K562 (cell line): ENCODE results near the gene GATAD1. TPM values are rescaled to one million over a fixed set of nuclear protein-coding genes. Genes with fewer than 3 reads are reported as not detected.

Source experiments
- C11orf30 ChIP-seq: fragments of 450-650 bp; IDR thresholded peaks from 2 replicates; pipeline ENCODE4 v1.6.1; 2016; ENCODE audit warnings: low read depth, mild to moderate bottlenecking
- CBX2 ChIP-seq: fragments of 200-600 bp; sonication (generic); IDR thresholded peaks from one replicate; pipeline ENCODE4 v1.6.1; 2012; ENCODE audit warnings: mild to moderate bottlenecking, low read length, inconsistent platforms; ENCODE audit not compliant: insufficient read depth, poor library complexity, severe bottlenecking
- FOXJ2 ChIP-seq: fragments of 200-800 bp; sonication (Bioruptor generic); IDR thresholded peaks from 2 replicates; pipeline ENCODE4 v1.6.1; 2016; ENCODE audit warnings: missing genetic modification characterization, missing compliant biosample characterization
- FOXK1 ChIP-seq: sonication (generic); formaldehyde crosslinking; IDR thresholded peaks from 2 replicates; pipeline ENCODE4 v1.8.0; 2022; ENCODE audit warnings: missing genetic modification reagents, mild to moderate bottlenecking, borderline replicate concordance
- GABPA ChIP-seq: fragments of 200-800 bp; sonication (Bioruptor generic); conservative IDR thresholded peaks from 2 replicates; pipeline ENCODE4 v1.6.1; 2016; ENCODE audit warnings: low read depth, missing genetic modification characterization, missing compliant biosample characterization
- HMGN3 ChIP-seq: IDR thresholded peaks from 2 replicates; pipeline ENCODE4 v1.6.1; 2011; ENCODE audit warnings: borderline replicate concordance, low read depth, mild to moderate bottlenecking, mixed read lengths, low read length; ENCODE audit not compliant: insufficient read length; ENCODE audit errors: extremely low read depth
- HNRNPLL ChIP-seq: fragments of 200-400 bp; formaldehyde crosslinking; IDR thresholded peaks from 2 replicates; pipeline ENCODE4 v1.6.1; 2017; ENCODE audit warnings: low read length, low read depth, mild to moderate bottlenecking; ENCODE audit not compliant: poor library complexity, severe bottlenecking
- KAT8 ChIP-seq: fragments of 450-650 bp; IDR thresholded peaks from 2 replicates; pipeline ENCODE4 v1.6.1; 2016; ENCODE audit warnings: low read depth, mild to moderate bottlenecking
- MBD2 ChIP-seq: sonication (generic); IDR thresholded peaks from 2 replicates; pipeline ENCODE4 v1.6.1; 2016; ENCODE audit warnings: low read depth, borderline replicate concordance
- NCOA6 ChIP-seq: fragments of 450-650 bp; IDR thresholded peaks from 2 replicates; pipeline ENCODE4 v1.6.1; 2017; ENCODE audit warnings: mild to moderate bottlenecking
- NFIC ChIP-seq: fragments of 450-650 bp; IDR thresholded peaks from 2 replicates; pipeline ENCODE4 v1.6.1; 2017; ENCODE audit warnings: mild to moderate bottlenecking, inconsistent platforms
- NUFIP1 ChIP-seq: fragments of 450-650 bp; IDR thresholded peaks from 2 replicates; pipeline ENCODE4 v1.6.1; 2018; ENCODE audit not compliant: partially characterized antibody
- POU5F1 ChIP-seq: fragments of 150-350 bp; IDR thresholded peaks from 2 replicates; pipeline ENCODE4 v1.6.1; 2014; ENCODE audit warnings: borderline replicate concordance, low read length, low read depth, mild to moderate bottlenecking; ENCODE audit not compliant: partially characterized antibody
- RFX1 ChIP-seq: fragments of 450-650 bp; IDR thresholded peaks from 2 replicates; pipeline ENCODE4 v1.6.1; 2016; ENCODE audit warnings: mild to moderate bottlenecking, moderate library complexity
- ZEB2 ChIP-seq: fragments of 450-650 bp; IDR thresholded peaks from 2 replicates; pipeline ENCODE4 v1.6.1; 2016
- ZNF232 ChIP-seq: sonication (generic); formaldehyde crosslinking; IDR thresholded peaks from 2 replicates; pipeline ENCODE4 v1.8.0; 2022; ENCODE audit warnings: mild to moderate bottlenecking, missing genetic modification reagents
- ZNF431 ChIP-seq: sonication (generic); formaldehyde crosslinking; IDR thresholded peaks from 2 replicates; pipeline ENCODE4 v1.8.0; 2022; ENCODE audit warnings: mild to moderate bottlenecking, missing genetic modification reagents
- ZNF584 ChIP-seq: fragments of 200-800 bp; sonication (Bioruptor generic); IDR thresholded peaks from 2 replicates; pipeline ENCODE4 v1.6.1; 2016; ENCODE audit warnings: low read depth, mild to moderate bottlenecking, missing genetic modification characterization, missing compliant biosample characterization
- polyA plus RNA-seq, 8 experiments: library from polyadenylated mRNA; depleted of rRNA in 4 of 8; stranded (reverse) in 5 of 8; unstranded in 3 of 8; fragments of >200 nt; fragmentation: Nextera tagmentation in 2 of 8; fragmentation: Illumina TruSeq in 1 of 8; extraction: Ambion mirVana in 2 of 8; extraction: Trizol in 1 of 8; gene quantifications; 2 replicates each; pipeline versions ENCODE4 v1.2.1 to v1.2.3, GENCODE V29; 2011 to 2014; ENCODE audit warnings: inconsistent platforms in 1 of 8, missing spikeins in 1 of 8
- total RNA-seq, 7 experiments: library from RNA; depleted of rRNA in 6 of 7; stranded (reverse); fragments of >200 nt in 6 of 7; fragmentation: Illumina TruSeq in 2 of 7; extraction: Trizol in 2 of 7; gene quantifications; 2 replicates each; pipeline versions ENCODE4 v1.2.1 to v1.2.3, GENCODE V29; 2011 to 2021; ENCODE audit warnings: low replicate concordance in 1 of 7
- TF ChIP-seq, protein P1 (sequence below): fragments of 450-650 bp; formaldehyde crosslinking; IDR thresholded peaks from 2 replicates; pipeline ENCODE4 v1.4.0; 2020; ENCODE audit warnings: mild to moderate bottlenecking, mixed read lengths
- TF ChIP-seq, protein P2 (sequence below): sonication (generic); formaldehyde crosslinking; IDR thresholded peaks from 2 replicates; pipeline ENCODE4 v1.8.0; 2022; ENCODE audit warnings: missing genetic modification reagents, mild to moderate bottlenecking, moderate library complexity, borderline replicate concordance
- TF ChIP-seq, protein P3 (sequence below): fragments of 200-800 bp; sonication (Bioruptor generic); IDR thresholded peaks from 2 replicates; pipeline ENCODE4 v1.6.1; 2017; ENCODE audit warnings: missing genetic modification characterization, missing compliant biosample characterization
- TF ChIP-seq, protein P4 (sequence below): fragments of 450-650 bp; IDR thresholded peaks from 2 replicates; pipeline ENCODE4 v1.6.1; 2016; ENCODE audit warnings: borderline replicate concordance

Gene GATAD1
- total and polyA plus RNA-seq, 9 of the 15 experiments (the other 6 are each of a cell fraction or from before 2014, with no cell fraction given): 9.3 to 67.7 (median 34.3) TPM

DNA sequence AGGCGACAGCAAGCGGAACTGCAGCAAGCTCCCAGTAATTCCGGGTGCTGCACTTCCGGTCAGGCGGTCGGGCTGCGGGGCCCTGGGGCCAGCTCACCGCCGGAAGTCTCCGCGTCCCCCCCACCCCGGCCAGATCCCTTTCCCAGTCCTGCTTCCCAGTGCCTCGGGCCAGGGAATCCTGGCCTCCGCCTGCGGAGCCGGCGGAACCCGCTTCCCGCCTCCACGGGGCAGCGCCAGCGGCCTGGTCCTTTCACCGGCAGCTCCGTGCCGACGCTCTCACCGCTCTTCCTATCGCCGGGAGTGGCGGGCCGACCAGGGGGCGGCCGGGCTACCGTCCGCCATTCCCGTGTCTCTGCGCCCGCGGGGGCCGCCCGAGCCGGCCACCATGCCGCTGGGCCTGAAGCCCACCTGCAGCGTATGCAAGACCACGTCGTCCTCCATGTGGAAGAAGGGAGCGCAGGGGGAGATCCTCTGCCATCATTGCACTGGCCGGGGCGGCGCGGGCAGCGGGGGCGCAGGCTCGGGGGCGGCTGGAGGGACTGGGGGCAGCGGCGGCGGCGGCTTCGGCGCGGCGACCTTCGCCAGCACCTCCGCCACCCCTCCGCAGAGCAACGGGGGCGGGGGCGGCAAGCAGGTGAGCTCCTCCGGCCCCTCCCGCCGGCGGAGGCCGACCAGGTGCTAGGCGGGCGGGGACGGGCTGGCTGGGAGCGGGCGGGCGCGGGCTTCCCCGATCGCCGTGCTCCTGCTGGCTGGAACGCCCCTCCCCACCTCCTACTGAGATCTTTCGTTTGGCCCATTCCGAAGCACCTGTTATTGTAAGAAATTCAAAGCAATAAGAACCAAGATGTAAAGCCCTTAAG is at the start of gene GATAD1 (continued):
- TF ChIP-seq KAT8 (no peak), ZNF431 (CRISPR knock-in tag) (peak; percentile 75; the same call in 1 of the 2 replicates), ZNF584 (CRISPR knock-in tag) (no peak), MBD2 (peak; percentile 61; the same call in 1 of the 2 replicates), NFIC (peak; percentile 50), HMGN3 (peak; percentile 76), FOXK1 (CRISPR knock-in tag) (peak; percentile 38; the same call in 1 of the 2 replicates), ZEB2 (no peak), NCOA6 (no peak), C11orf30 (peak; percentile 69), RFX1 (no peak), POU5F1 (no peak), GABPA (tag) (peak; percentile 99), HNRNPLL (peak; percentile 38), CBX2 (no peak), ZNF232 (peak; percentile 53; the same call in 1 of the 2 replicates), FOXJ2 (tag) (no peak), NUFIP1 (no peak)
- TF ChIP-seq, protein P1, sequence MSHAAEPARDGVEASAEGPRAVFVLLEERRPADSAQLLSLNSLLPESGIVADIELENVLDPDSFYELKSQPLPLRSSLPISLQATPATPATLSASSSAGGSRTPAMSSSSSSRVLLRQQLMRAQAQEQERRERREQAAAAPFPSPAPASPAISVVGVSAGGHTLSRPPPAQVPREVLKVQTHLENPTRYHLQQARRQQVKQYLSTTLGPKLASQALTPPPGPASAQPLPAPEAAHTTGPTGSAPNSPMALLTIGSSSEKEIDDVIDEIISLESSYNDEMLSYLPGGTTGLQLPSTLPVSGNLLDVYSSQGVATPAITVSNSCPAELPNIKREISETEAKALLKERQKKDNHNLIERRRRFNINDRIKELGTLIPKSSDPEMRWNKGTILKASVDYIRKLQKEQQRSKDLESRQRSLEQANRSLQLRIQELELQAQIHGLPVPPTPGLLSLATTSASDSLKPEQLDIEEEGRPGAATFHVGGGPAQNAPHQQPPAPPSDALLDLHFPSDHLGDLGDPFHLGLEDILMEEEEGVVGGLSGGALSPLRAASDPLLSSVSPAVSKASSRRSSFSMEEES (CRISPR knock-in tag): peak; percentile 28; the same call in 1 of the 2 replicates
- TF ChIP-seq, protein P2, sequence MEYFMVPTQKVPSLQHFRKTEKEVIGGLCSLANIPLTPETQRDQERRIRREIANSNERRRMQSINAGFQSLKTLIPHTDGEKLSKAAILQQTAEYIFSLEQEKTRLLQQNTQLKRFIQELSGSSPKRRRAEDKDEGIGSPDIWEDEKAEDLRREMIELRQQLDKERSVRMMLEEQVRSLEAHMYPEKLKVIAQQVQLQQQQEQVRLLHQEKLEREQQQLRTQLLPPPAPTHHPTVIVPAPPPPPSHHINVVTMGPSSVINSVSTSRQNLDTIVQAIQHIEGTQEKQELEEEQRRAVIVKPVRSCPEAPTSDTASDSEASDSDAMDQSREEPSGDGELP: peak; percentile 66
- TF ChIP-seq, protein P3, sequence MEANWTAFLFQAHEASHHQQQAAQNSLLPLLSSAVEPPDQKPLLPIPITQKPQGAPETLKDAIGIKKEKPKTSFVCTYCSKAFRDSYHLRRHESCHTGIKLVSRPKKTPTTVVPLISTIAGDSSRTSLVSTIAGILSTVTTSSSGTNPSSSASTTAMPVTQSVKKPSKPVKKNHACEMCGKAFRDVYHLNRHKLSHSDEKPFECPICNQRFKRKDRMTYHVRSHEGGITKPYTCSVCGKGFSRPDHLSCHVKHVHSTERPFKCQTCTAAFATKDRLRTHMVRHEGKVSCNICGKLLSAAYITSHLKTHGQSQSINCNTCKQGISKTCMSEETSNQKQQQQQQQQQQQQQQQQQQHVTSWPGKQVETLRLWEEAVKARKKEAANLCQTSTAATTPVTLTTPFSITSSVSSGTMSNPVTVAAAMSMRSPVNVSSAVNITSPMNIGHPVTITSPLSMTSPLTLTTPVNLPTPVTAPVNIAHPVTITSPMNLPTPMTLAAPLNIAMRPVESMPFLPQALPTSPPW (CRISPR knock-in tag): peak; percentile 88
- TF ChIP-seq, protein P4, sequence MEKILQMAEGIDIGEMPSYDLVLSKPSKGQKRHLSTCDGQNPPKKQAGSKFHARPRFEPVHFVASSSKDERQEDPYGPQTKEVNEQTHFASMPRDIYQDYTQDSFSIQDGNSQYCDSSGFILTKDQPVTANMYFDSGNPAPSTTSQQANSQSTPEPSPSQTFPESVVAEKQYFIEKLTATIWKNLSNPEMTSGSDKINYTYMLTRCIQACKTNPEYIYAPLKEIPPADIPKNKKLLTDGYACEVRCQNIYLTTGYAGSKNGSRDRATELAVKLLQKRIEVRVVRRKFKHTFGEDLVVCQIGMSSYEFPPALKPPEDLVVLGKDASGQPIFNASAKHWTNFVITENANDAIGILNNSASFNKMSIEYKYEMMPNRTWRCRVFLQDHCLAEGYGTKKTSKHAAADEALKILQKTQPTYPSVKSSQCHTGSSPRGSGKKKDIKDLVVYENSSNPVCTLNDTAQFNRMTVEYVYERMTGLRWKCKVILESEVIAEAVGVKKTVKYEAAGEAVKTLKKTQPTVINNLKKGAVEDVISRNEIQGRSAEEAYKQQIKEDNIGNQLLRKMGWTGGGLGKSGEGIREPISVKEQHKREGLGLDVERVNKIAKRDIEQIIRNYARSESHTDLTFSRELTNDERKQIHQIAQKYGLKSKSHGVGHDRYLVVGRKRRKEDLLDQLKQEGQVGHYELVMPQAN: peak; percentile 74
